ENCODE measurements around the gene RRAGD. TPM values are rescaled to one million over a fixed set of nuclear protein-coding genes. Genes with fewer than 3 reads are reported as not detected.

The RRAGD gene
- polyA plus RNA-seq, 1 of the 3 experiments (the other 2 are of a cell fraction): 0.07 TPM

DNA sequence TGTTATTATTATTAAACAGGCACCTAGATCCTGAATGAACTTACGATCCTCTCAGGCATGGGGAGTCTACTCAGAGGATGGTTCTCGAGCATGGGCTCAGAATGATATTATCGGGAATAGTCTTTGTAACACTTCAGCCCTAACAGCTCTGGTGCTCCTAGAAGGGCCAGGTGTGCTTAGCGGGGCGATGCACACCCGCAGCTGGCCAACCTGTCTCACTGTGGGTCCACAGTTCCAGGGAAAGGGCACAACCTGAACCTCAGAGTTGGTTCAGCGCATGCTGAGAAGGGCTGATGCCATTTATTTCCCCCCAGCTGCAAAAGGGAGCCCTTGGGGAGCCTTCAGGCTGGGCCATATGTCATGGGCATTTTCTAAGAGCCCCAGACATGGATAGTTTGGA is 26.2 kb downstream of the RRAGD start:
- Histone ChIP-seq H3K27ac (ENCODE audit: low read depth in 2 of 2, low read length in 1 of 2) (no peak overlapping the region), H3K9ac (no peak overlapping the region), H4K20me1 (ENCODE audit: insufficient read depth) (no peaks in the 10 kb centered on the region), H2AFZ (ENCODE audit: low read depth) (no peak overlapping the region), H3K9me2 (no peaks in the 10 kb centered on the region), H3K79me2 (ENCODE audit: insufficient read depth) (no peaks in the 10 kb centered on the region), H3K36me3 (replicated peaks in 1 of 2; ENCODE audit: control insufficient read depth in 1 of 2, insufficient read depth in 2 of 2, low read length in 1 of 2) (no peaks in the 10 kb centered on the region), H3K4me2 (no peak overlapping the region), H3F3A (replicated peaks; ENCODE audit: insufficient read depth) (no peaks in the 10 kb centered on the region), H3K9me3 (no peaks in the 10 kb centered on the region), H3K27me3 (ENCODE audit: insufficient read depth) (no peaks in the 10 kb centered on the region; the same call in 1 of the 2 replicates), H3K4me1 (ENCODE audit: control insufficient read depth in 1 of 2, insufficient read depth in 2 of 2, low read depth in 1 of 2, low read length in 1 of 2) (no peaks in the 10 kb centered on the region; a peak in 1 of 4 replicates), H3K4me3 (ENCODE audit: low read depth in 2 of 2, low read length in 1 of 2) (no peak overlapping the region)
- DNase-seq: no peak
- 84% methylated on average over 7 of the region's 7 CpGs for WGBS (ENCODE audit: low lambda C conversion rate)
- ChIA-PET CTCF (interaction anchor here (1.2 to 1.8 kb wide), 2 partner anchors 10 to 18 kb away, joined by 4 to 5 read pairs; no protein-coding TSS in a partner anchor), POLR2A (no interaction called here)
- no peak for TF ChIP-seq FOXJ3 (CRISPR knock-in tag; IDR thresholded peaks at IDR 0.05)
- no peak for TF ChIP-seq RAD21 (IDR thresholded peaks at IDR 0.05; ENCODE audit: low read length)
- TF ChIP-seq SMC3 (IDR thresholded peaks at IDR 0.05; ENCODE audit: low read depth, low read length): no peak
- no peak for TF ChIP-seq CHD2 (IDR thresholded peaks at IDR 0.05; ENCODE audit: low read length, partially characterized antibody)
- TF ChIP-seq, protein P1, sequence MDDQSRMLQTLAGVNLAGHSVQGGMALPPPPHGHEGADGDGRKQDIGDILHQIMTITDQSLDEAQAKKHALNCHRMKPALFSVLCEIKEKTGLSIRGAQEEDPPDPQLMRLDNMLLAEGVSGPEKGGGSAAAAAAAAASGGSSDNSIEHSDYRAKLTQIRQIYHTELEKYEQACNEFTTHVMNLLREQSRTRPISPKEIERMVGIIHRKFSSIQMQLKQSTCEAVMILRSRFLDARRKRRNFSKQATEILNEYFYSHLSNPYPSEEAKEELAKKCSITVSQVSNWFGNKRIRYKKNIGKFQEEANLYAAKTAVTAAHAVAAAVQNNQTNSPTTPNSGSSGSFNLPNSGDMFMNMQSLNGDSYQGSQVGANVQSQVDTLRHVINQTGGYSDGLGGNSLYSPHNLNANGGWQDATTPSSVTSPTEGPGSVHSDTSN (IDR thresholded peaks at IDR 0.05): no peak
- no peak for TF ChIP-seq GABPA (IDR thresholded peaks at IDR 0.05; ENCODE audit: low read depth)
- TF ChIP-seq, protein P2, sequence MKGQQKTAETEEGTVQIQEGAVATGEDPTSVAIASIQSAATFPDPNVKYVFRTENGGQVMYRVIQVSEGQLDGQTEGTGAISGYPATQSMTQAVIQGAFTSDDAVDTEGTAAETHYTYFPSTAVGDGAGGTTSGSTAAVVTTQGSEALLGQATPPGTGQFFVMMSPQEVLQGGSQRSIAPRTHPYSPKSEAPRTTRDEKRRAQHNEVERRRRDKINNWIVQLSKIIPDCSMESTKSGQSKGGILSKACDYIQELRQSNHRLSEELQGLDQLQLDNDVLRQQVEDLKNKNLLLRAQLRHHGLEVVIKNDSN (IDR thresholded peaks at IDR 0.05; ENCODE audit: borderline replicate concordance, low read depth): no peak
- TF ChIP-seq, protein P3, sequence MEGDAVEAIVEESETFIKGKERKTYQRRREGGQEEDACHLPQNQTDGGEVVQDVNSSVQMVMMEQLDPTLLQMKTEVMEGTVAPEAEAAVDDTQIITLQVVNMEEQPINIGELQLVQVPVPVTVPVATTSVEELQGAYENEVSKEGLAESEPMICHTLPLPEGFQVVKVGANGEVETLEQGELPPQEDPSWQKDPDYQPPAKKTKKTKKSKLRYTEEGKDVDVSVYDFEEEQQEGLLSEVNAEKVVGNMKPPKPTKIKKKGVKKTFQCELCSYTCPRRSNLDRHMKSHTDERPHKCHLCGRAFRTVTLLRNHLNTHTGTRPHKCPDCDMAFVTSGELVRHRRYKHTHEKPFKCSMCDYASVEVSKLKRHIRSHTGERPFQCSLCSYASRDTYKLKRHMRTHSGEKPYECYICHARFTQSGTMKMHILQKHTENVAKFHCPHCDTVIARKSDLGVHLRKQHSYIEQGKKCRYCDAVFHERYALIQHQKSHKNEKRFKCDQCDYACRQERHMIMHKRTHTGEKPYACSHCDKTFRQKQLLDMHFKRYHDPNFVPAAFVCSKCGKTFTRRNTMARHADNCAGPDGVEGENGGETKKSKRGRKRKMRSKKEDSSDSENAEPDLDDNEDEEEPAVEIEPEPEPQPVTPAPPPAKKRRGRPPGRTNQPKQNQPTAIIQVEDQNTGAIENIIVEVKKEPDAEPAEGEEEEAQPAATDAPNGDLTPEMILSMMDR (IDR thresholded peaks at IDR 0.05): no peak
- TF ChIP-seq, protein P4, sequence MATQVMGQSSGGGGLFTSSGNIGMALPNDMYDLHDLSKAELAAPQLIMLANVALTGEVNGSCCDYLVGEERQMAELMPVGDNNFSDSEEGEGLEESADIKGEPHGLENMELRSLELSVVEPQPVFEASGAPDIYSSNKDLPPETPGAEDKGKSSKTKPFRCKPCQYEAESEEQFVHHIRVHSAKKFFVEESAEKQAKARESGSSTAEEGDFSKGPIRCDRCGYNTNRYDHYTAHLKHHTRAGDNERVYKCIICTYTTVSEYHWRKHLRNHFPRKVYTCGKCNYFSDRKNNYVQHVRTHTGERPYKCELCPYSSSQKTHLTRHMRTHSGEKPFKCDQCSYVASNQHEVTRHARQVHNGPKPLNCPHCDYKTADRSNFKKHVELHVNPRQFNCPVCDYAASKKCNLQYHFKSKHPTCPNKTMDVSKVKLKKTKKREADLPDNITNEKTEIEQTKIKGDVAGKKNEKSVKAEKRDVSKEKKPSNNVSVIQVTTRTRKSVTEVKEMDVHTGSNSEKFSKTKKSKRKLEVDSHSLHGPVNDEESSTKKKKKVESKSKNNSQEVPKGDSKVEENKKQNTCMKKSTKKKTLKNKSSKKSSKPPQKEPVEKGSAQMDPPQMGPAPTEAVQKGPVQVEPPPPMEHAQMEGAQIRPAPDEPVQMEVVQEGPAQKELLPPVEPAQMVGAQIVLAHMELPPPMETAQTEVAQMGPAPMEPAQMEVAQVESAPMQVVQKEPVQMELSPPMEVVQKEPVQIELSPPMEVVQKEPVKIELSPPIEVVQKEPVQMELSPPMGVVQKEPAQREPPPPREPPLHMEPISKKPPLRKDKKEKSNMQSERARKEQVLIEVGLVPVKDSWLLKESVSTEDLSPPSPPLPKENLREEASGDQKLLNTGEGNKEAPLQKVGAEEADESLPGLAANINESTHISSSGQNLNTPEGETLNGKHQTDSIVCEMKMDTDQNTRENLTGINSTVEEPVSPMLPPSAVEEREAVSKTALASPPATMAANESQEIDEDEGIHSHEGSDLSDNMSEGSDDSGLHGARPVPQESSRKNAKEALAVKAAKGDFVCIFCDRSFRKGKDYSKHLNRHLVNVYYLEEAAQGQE (IDR thresholded peaks at IDR 0.05; ENCODE audit: low read depth, low read length): no peak
- TF ChIP-seq NRF1 (IDR thresholded peaks at IDR 0.05; ENCODE audit: low read depth, low read length): no peak
- no peak for TF ChIP-seq MXI1 (IDR thresholded peaks at IDR 0.05; ENCODE audit: low read depth, low read length)
- TF ChIP-seq MEF2A (IDR thresholded peaks at IDR 0.05; ENCODE audit: borderline replicate concordance, low read depth): no peak
- TF ChIP-seq FOXM1 (IDR thresholded peaks at IDR 0.05; ENCODE audit: low read depth): no peak
- TF ChIP-seq RXRA (IDR thresholded peaks at IDR 0.05; ENCODE audit: borderline replicate concordance, low read depth): no peak
- no peak for TF ChIP-seq RFX5 (IDR thresholded peaks at IDR 0.05; ENCODE audit: low read length)
